Uterine smooth muscle cell (primary cell): ENCODE measurements around the gene ASIC4. TPM values are rescaled to one million over a fixed set of nuclear protein-coding genes. Genes with fewer than 3 reads are reported as not detected.

Experiments used
- total RNA-seq: library from RNA; depleted of rRNA; stranded (reverse); fragments of >200 nt; gene quantifications from 2 replicates; pipeline ENCODE4 v1.2.3, GENCODE V29; 2014

Gene ASIC4, protein sequence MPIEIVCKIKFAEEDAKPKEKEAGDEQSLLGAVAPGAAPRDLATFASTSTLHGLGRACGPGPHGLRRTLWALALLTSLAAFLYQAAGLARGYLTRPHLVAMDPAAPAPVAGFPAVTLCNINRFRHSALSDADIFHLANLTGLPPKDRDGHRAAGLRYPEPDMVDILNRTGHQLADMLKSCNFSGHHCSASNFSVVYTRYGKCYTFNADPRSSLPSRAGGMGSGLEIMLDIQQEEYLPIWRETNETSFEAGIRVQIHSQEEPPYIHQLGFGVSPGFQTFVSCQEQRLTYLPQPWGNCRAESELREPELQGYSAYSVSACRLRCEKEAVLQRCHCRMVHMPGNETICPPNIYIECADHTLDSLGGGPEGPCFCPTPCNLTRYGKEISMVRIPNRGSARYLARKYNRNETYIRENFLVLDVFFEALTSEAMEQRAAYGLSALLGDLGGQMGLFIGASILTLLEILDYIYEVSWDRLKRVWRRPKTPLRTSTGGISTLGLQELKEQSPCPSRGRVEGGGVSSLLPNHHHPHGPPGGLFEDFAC
- 0.25 and 0.55 TPM in 2 replicates for total RNA-seq

DNA sequence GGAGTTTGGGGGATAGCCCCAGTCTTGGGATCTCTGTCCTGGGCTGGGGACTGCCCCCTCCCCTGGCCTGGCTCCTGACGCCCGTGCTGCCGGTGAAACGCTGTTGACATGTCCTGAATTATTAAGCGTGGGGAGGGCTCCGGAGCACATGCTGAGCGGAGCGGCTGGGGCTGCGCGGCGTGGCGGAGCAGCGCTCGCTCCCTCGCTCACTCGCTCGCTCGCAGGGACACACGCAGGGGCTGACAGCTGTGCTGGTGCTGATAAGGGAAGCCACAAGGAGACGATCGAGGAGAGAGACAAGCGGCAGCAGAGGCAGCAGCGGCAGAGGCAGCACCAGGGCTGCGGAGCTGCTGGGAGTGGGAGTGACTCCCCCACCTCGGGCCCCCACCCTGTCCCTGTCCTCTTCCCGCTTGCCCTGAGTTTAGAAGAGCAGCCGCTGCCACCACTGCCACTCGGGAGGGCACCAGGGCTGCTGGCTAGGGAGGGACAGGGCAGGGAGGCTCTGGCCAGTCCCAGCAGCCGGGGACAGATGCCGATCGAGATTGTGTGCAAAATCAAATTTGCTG lies at the start of gene ASIC4:
TSS of gene ASIC4 (plus strand) at position 287 of the 566 bp plus-strand sequence. CDS start at position 530, 243 bp downstream.

DNA sequence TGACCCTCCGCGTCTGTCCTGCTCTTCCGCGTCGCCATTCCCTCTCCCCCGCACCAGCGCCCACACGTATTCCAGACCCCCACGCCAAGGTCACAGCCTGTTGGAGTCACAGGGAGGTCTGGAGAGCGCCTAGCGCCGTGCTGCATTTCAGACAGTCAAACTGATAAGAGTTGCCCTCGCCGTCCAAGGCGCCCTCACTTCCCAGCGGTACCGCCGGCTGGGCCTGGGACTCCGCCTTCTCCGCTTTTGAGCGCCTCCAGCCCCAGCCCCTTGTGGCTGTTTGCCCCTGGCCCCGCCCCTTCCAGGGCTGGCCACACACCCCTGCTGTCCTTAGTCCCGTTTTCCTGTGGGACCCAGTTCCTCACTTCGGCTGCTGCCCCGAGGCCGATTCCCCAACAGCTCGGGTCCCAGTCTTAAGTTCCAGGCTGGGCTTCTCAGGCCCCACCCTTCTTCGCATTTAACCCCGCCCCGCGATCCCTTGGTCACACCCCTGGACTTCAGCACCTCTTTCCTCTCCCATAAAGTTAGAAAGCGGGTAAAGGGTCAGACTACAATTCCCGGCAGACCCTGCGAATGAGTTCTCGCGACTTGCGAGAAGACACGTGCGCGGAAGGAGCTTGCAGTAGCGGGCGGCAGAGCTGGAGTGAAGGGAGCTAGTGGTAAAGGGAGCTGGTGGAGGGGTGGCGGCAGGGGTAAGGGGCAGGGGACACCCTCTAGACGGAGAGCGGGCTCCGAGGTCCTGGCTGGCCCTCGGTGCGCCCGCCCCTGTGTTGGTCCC lies 15.8 kb upstream of the ASIC4 start, which contains the start of gene GMPPA:
TSS of gene GMPPA (plus strand) at position 612 of the 778 bp plus-strand sequence. CDS start 1,085 bp downstream, outside the sequence.

DNA sequence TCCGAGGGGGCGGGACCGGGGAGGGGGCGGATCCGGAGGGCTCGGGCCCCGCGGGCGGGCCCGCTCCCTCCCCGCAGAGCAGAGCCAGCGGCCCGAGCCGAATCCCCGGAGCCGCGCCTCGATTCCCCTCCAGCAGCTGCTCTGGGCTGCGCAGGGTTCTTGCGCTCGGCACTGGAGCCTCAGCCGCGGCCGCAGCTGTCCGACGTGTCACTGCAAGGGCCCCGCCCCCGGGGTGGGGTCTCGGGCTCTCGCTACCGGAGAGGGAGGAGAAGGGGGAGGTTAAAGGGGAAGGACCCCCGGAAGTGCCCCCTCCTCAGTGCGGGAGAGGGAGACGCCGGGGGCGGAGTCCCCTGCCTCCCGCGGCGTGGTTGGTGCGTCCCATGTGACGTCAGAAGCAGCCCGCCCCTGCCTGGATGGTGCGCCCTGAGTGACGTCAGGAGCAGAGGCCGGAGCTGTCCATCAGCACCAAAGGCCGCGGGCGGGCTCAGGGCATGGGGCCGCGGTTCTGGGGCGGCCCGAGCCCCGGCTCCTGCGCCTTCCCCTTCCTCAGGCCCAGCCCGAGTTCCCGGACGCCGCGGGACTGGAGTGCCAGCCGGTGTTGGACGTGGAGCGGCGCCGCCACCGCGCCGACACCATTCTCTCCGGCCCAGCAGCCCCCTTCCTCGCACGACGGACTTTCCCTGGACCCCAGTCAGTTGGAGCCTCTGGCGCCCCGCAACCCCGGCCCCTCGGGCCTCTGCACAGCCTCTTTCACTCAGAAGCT lies 29.5 kb downstream of the ASIC4 start, which contains the start of the genes CHPF and TMEM198:
TSS of gene CHPF (minus strand) at position 214 of the 763 bp plus-strand sequence. CDS start 271 bp downstream, outside the sequence.
TSS of gene TMEM198 (plus strand) at position 433 of the 763 bp plus-strand sequence. CDS start 700 bp downstream, outside the sequence.

DNA sequence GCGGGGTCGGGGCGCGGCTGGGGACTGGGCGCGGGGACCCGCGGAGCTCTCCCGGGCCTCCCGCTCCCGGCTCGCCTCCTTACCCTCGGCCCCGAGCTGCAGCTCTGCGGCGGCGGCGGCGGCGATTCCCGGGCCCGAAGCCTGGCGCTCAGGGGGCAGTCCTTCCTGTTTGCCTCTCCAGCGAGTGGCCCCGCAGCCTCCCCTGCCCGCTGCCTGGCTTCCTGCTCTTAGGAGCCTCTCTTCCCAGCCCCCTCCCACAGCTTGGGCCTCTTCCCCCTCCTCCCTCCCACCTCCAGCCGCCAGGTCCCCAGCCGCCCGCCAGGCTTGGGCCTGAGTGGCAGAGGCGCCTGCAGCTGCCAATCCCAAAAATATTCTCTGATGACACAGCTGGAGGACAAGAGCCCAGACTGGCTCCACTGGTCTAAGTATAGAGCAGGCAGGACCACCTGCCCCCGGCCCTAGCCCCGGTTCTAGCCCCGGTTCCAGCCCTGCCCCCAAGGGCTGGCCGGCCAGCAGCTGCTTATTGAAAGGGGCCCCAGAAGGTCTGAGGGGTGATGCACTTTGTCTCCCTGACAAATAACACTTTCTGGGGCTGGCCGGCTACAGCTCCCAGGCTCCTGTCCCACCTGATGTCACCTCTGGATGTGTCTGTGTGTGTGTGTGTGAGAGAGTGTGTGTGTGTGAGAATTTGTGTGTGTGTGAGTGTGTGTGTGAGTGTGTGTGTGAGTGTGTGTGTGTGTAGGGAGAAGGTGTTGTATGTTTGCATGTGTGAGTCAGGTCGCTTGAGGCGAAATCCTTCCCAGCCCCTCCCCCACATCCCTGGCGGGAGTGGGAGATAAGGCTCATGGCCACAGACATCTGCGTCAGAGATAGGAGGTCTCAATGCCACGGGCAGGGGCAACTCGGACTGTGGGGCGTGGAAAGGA lies 57.3 kb downstream of the ASIC4 start, which contains the start of gene OBSL1:
TSS of gene OBSL1 (minus strand) at position 229 of the 926 bp plus-strand sequence. CDS start 307 bp downstream, outside the sequence.

DNA sequence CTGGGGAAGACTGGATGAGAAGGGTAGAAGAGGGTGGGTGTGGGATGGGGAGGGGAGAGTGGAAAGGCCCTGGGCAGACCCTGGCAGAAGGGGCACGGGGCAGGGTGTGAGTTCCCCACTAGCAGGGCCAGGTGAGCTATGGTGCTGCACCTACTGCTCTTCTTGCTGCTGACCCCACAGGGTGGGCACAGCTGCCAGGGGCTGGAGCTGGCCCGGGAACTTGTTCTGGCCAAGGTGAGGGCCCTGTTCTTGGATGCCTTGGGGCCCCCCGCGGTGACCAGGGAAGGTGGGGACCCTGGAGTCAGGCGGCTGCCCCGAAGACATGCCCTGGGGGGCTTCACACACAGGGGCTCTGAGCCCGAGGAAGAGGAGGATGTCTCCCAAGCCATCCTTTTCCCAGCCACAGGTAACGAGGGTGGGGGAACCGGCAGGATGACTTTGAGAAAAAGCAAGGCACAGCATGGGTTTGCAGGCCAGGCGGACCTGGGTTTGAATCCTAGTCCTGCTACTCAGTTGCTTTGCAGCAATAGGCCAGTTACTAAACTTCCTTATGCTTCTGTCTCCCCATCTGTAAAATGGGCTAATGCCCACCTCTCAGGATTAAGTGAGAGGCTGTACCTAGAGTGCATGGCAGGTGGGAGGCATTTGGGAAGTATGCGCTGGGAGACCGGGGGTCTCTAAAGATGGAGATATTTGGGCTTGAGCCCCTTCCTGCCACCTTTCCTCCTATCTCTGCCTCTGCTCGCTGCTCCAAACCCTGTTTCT lies 58.1 kb downstream of the ASIC4 start, which contains the start of gene INHA:
TSS of gene INHA (plus strand) at position 74 of the 765 bp plus-strand sequence. CDS start at position 139, 65 bp downstream.

Other genes starting within 250 kb of the ASIC4 start
- gene DNAJB2, start 235.1 kb upstream of the ASIC4 start, total RNA-seq: 47.1 and 51.1 TPM in 2 replicates
- 9.0 and 58.1 TPM in 2 replicates for gene PTPRN, start 205.1 kb upstream of the ASIC4 start, total RNA-seq
- not detected in 2 replicates for gene RESP18, start 181.7 kb upstream of the ASIC4 start, total RNA-seq
- gene DNPEP, start 126.6 kb upstream of the ASIC4 start, total RNA-seq: 80.4 and 85.0 TPM in 2 replicates
- gene DES, start 96.1 kb upstream of the ASIC4 start, total RNA-seq: 284 and 858 TPM in 2 replicates
- 38.8 and 60.6 TPM in 2 replicates for gene SPEG, start 79.6 kb upstream of the ASIC4 start, total RNA-seq
- 67.4 and 70.6 TPM in 2 replicates for gene GMPPA, start 15.6 kb upstream of the ASIC4 start, total RNA-seq
- gene CHPF, start 29.3 kb downstream of the ASIC4 start, total RNA-seq: 187 and 327 TPM in 2 replicates
- gene TMEM198, start 29.5 kb downstream of the ASIC4 start, total RNA-seq: 0.77 and 1.9 TPM in 2 replicates
- gene OBSL1, start 57.1 kb downstream of the ASIC4 start, total RNA-seq: 47.6 and 70.9 TPM in 2 replicates
- 0.11 and 0.50 TPM in 2 replicates for gene INHA, start 57.8 kb downstream of the ASIC4 start, total RNA-seq
- 17.9 and 18.6 TPM in 2 replicates for gene STK11IP, start 83.4 kb downstream of the ASIC4 start, total RNA-seq
- gene SLC4A3, start 113.1 kb downstream of the ASIC4 start, total RNA-seq: 4.3 and 9.5 TPM in 2 replicates